Caco-2 (cell line): Measurements from ENCODE around the gene PRKCQ. TPM values are rescaled to one million over a fixed set of nuclear protein-coding genes. Genes with fewer than 3 reads are reported as not detected.

Experiments
- BruUV-seq: library from RNA; stranded (reverse); fragments of 400-500 nt; replicated peaks from 2 replicates; lab custom pipeline; 2021; lab: Mats Ljungman, UMichigan
- CTCF ChIA-PET: fragments of 300-600 bp; sonication (Branson Sonifier 250); formaldehyde crosslinking; loops from one replicate; lab custom pipeline; 2022; ENCODE audit warnings: antibody characterized with exemption; lab: Charles Lee
- POLR2A ChIA-PET: fragments of 300-600 bp; sonication (Branson Sonifier 250); formaldehyde crosslinking; loops from one replicate; lab custom pipeline; 2022; ENCODE audit warnings: antibody characterized with exemption; lab: Charles Lee
- DNase-seq, 2 experiments: peaks; one replicate each; pipeline versions ENCODE4 v3.0.0 to v3.0.0-alpha.2; 2020 to 2022
- H3K27me3 ChIP-seq: replicated peaks from 2 replicates; pipeline ENCODE4 v1.6.0; 2011; ENCODE audit warnings: low read length; ENCODE audit not compliant: control insufficient read depth, insufficient read depth
- H3K36me3 ChIP-seq: 2 replicates; pipeline ENCODE4 v1.5.1; 2011; ENCODE audit warnings: low read length; ENCODE audit not compliant: control insufficient read depth, insufficient read depth
- H3K4me1 ChIP-seq: fragments of 250-450 bp; sonication (Bioruptor Pico); 2 replicates; pipeline ENCODE4 v1.5.1; 2020; ENCODE audit warnings: mild to moderate bottlenecking
- H3K4me3 ChIP-seq: 2 replicates; pipeline ENCODE4 v1.5.1; 2011; ENCODE audit warnings: low read depth, mild to moderate bottlenecking, control low read depth, low read length
- H3K9me3 ChIP-seq: fragments of 250-450 bp; sonication (Bioruptor Pico); 2 replicates; pipeline ENCODE4 v1.5.1; 2020; ENCODE audit warnings: mild to moderate bottlenecking, moderate library complexity
- H3K27ac Mint-ChIP-seq: one replicate; pipeline ENCODE4 v1.8.0; 2022; ENCODE audit warnings: mixed read lengths; ENCODE audit not compliant: unreplicated experiment
- H3K27me3 Mint-ChIP-seq: one replicate; pipeline ENCODE4 v1.8.0; 2022; ENCODE audit warnings: mixed read lengths; ENCODE audit not compliant: insufficient read depth, unreplicated experiment
- H3K36me3 Mint-ChIP-seq: one replicate; pipeline ENCODE4 v1.8.0; 2022; ENCODE audit warnings: mild to moderate bottlenecking, mixed read lengths; ENCODE audit not compliant: insufficient read depth, unreplicated experiment
- H3K4me1 Mint-ChIP-seq: one replicate; pipeline ENCODE4 v1.8.0; 2022; ENCODE audit warnings: low read depth, mixed read lengths; ENCODE audit not compliant: unreplicated experiment
- H3K4me3 Mint-ChIP-seq: one replicate; pipeline ENCODE4 v1.8.0; 2022; ENCODE audit warnings: mild to moderate bottlenecking, moderate library complexity, mixed read lengths; ENCODE audit not compliant: unreplicated experiment
- H3K9me3 Mint-ChIP-seq: one replicate; pipeline ENCODE4 v1.8.0; 2022; ENCODE audit warnings: mixed read lengths; ENCODE audit not compliant: unreplicated experiment
- CTCF ChIP-seq, 2 experiments: fragments of 200-600 bp in 1 of 2; IDR thresholded peaks; 1 replicate in 1 of 2; 2 replicates in 1 of 2; pipeline versions ENCODE4 v1.5.1 to v1.8.0; 2011 to 2022; ENCODE audit warnings: antibody characterized with exemption in 1 of 2, control low read depth in 1 of 2, inconsistent platforms in 1 of 2, low read depth in 1 of 2, low read length in 1 of 2, mild to moderate bottlenecking in 1 of 2, moderate library complexity in 1 of 2; ENCODE audit not compliant: insufficient read depth in 1 of 2, severe bottlenecking in 1 of 2, unreplicated experiment in 1 of 2
- intact Hi-C: fragments of 100-400 bp; cut with micrococcal nuclease; formaldehyde crosslinking; loops from one replicate; pipeline ENCODE4 v1.10.0; 2022; ENCODE audit not compliant: unreplicated experiment
- total RNA-seq: library from RNA; stranded (reverse); gene quantifications from 2 replicates; pipeline ENCODE4 v1.2.3, GENCODE V29; 2022

PRKCQ gene
- total RNA-seq, 1 experiment from 2014 or later = 2.4 TPM

- ChIA-PET POLR2A (no interaction called here), CTCF (interaction anchor here (1.5 kb wide), 1 partner anchor 11 kb away, joined by 4 read pairs; no protein-coding TSS in a partner anchor)
- no peaks in the 10 kb centered on the region for H3K9me3 Mint-ChIP-seq
- Histone ChIP-seq H3K4me3 (no peak overlapping the region), H3K4me1 (no peaks in the 10 kb centered on the region), H3K27me3 (no peaks in the 10 kb centered on the region; the same call in 1 of the 2 replicates), H3K9me3 (no peaks in the 10 kb centered on the region), H3K36me3 (no peaks in the 10 kb centered on the region)
- DNase-seq = no peak
- H3K27me3 Mint-ChIP-seq = peaks cover 14% of the 10 kb centered on the region
- intact Hi-C loops = no loop called here
- H3K4me1 Mint-ChIP-seq = no peaks in the 10 kb centered on the region
- H3K27ac Mint-ChIP-seq = no peak overlapping the region
- TF ChIP-seq CTCF (IDR thresholded peaks at IDR 0.05; ENCODE audit: insufficient read depth in 1 of 2, low read depth in 1 of 2, low read length in 1 of 2, severe bottlenecking in 1 of 2, unreplicated experiment in 1 of 2) = no peak
- H3K4me3 Mint-ChIP-seq = no peak overlapping the region
- no peaks in the 10 kb centered on the region for H3K36me3 Mint-ChIP-seq
- BruUV-seq = no TSS peak
These were observed 10.8 kb downstream of the PRKCQ start for GRCh38 chr10:6569259-6569658.

- no TSS peak for BruUV-seq
These were observed 12.2 kb downstream of the PRKCQ start for GRCh38 chr10:6567884-6568283.

GRCh38 chr10:6567203-6567703 lies 12.8 kb downstream of the PRKCQ start:
- H3K36me3 ChIP-seq = no peaks in the 10 kb centered on the region
- H3K4me1 ChIP-seq = no peaks in the 10 kb centered on the region
- no peaks in the 10 kb centered on the region for H3K9me3 ChIP-seq
- DNase-seq = no peak
- peaks cover 22% of the 10 kb centered on the region for H3K27me3 Mint-ChIP-seq
- no peaks in the 10 kb centered on the region for H3K4me1 Mint-ChIP-seq
- POLR2A ChIA-PET = no interaction called here
- TF ChIP-seq CTCF (IDR thresholded peaks at IDR 0.05; ENCODE audit: insufficient read depth in 1 of 2, low read depth in 1 of 2, low read length in 1 of 2, severe bottlenecking in 1 of 2, unreplicated experiment in 1 of 2) = no peak
- H3K36me3 Mint-ChIP-seq = no peaks in the 10 kb centered on the region
- BruUV-seq = no TSS peak
- H3K27ac Mint-ChIP-seq = no peak overlapping the region
- H3K27me3 ChIP-seq = no peaks in the 10 kb centered on the region; the same call in 1 of the 2 replicates
- H3K9me3 Mint-ChIP-seq = no peaks in the 10 kb centered on the region
- no peak overlapping the region for H3K4me3 ChIP-seq
- CTCF ChIA-PET = no interaction called here
- no peak overlapping the region for H3K4me3 Mint-ChIP-seq
- intact Hi-C loops = no loop called here

More at GRCh38 chr10:6567884-6568283, 12.2 kb downstream of the PRKCQ start:
- DNase-seq = no peak
- Mint-ChIP-seq H3K27me3 (peaks cover 22% of the 10 kb centered on the region), H3K4me1 (no peaks in the 10 kb centered on the region), H3K27ac (no peak overlapping the region), H3K36me3 (no peaks in the 10 kb centered on the region), H3K9me3 (no peaks in the 10 kb centered on the region), H3K4me3 (no peak overlapping the region)
- intact Hi-C loops = no loop called here
- no peak for TF ChIP-seq CTCF (IDR thresholded peaks at IDR 0.05; ENCODE audit: insufficient read depth in 1 of 2, low read depth in 1 of 2, low read length in 1 of 2, severe bottlenecking in 1 of 2, unreplicated experiment in 1 of 2)
- Histone ChIP-seq H3K9me3 (no peaks in the 10 kb centered on the region), H3K4me1 (no peaks in the 10 kb centered on the region), H3K27me3 (no peaks in the 10 kb centered on the region; the same call in 1 of the 2 replicates), H3K36me3 (no peaks in the 10 kb centered on the region), H3K4me3 (no peak overlapping the region)
- ChIA-PET CTCF (interaction anchor here (1.5 kb wide), 1 partner anchor 13 kb away, joined by 4 read pairs; no protein-coding TSS in a partner anchor), POLR2A (no interaction called here)
